Large intestine (tissue), 3 donors: ENCODE measurements around the gene LRP1-AS. TPM values are rescaled to one million over a fixed set of nuclear protein-coding genes. Genes with fewer than 3 reads are reported as not detected.

Experiments used
- DNase-seq, 2 donors: peaks; one replicate each; pipeline versions ENCODE4 v3.0.0 to v3.0.0-alpha.2; 2013
- H3K27ac ChIP-seq: one replicate; pipeline ENCODE4 v1.5.1; 2013; ENCODE audit warnings: low read length
- H3K27me3 ChIP-seq: 2 replicates; pipeline ENCODE4 v1.6.1; 2013; ENCODE audit warnings: low read length; ENCODE audit not compliant: control insufficient read depth, insufficient read depth
- H3K36me3 ChIP-seq: 2 replicates; pipeline ENCODE4 v1.6.1; 2013; ENCODE audit warnings: low read length; ENCODE audit not compliant: control insufficient read depth, insufficient read depth
- H3K4me1 ChIP-seq: one replicate; pipeline ENCODE4 v1.6.1; 2013; ENCODE audit warnings: low read length; ENCODE audit not compliant: control insufficient read depth, insufficient read depth
- H3K4me3 ChIP-seq: one replicate; pipeline ENCODE4 v1.5.1; 2013; ENCODE audit warnings: low read length
- H3K9me3 ChIP-seq: one replicate; pipeline ENCODE4 v1.6.1; 2013; ENCODE audit warnings: mild to moderate bottlenecking, low read depth, low read length, moderate library complexity; ENCODE audit not compliant: control insufficient read depth
- WGBS: methylation state at CpG from one replicate; pipeline ENCODE4 v1.1.5; 2013; ENCODE audit warnings: low lambda C conversion rate; ENCODE audit not compliant: insufficient coverage; 5-methylcytosine and 5-hydroxymethylcytosine counted together
- polyA plus RNA-seq: library from polyadenylated mRNA; unstranded; fragments of 120-200 nt; gene quantifications from one replicate; pipeline ENCODE4 v1.2.1, GENCODE V29; 2013

LRP1-AS gene
- polyA plus RNA-seq, 1 donor, result 1.7 TPM

GRCh38 chr12:57161491-57161890, 14.1 kb upstream of the LRP1-AS start:
- DNase-seq, result no peak
- Histone ChIP-seq H3K4me3 (no peak overlapping the region), H3K36me3 (peaks cover 88% of the 10 kb centered on the region), H3K9me3 (no peaks in the 10 kb centered on the region), H3K27me3 (no peaks in the 10 kb centered on the region), H3K27ac (no peak overlapping the region), H3K4me1 (peaks cover 8% of the 10 kb centered on the region)
- no CpG with 5 or more reads among the region's 7 CpGs for WGBS

GRCh38 chr12:57160741-57161140, 13.3 kb upstream of the LRP1-AS start:
- Histone ChIP-seq H3K4me3 (no peak overlapping the region), H3K36me3 (peaks cover 88% of the 10 kb centered on the region), H3K9me3 (no peaks in the 10 kb centered on the region), H3K27ac (no peak overlapping the region), H3K4me1 (peaks cover 8% of the 10 kb centered on the region), H3K27me3 (no peaks in the 10 kb centered on the region)
- no peak for DNase-seq
- WGBS, result no CpG with 5 or more reads among the region's 14 CpGs

- peaks cover 9% of the 10 kb centered on the region for H3K4me1 ChIP-seq
- no peak for DNase-seq
- no peaks in the 10 kb centered on the region for H3K9me3 ChIP-seq
- peaks cover 89% of the 10 kb centered on the region for H3K36me3 ChIP-seq
- WGBS, result no CpG with 5 or more reads among the region's 4 CpGs
- no peak overlapping the region for H3K27ac ChIP-seq
- H3K27me3 ChIP-seq, result no peaks in the 10 kb centered on the region
- H3K4me3 ChIP-seq, result no peak overlapping the region
These were observed 12.6 kb upstream of the LRP1-AS start for GRCh38 chr12:57160040-57160439.

- WGBS, result no CpG with 5 or more reads among the region's 4 CpGs
- DNase-seq, result no peak
- Histone ChIP-seq H3K4me3 (no peak overlapping the region), H3K27me3 (no peaks in the 10 kb centered on the region), H3K27ac (no peak overlapping the region), H3K4me1 (peaks cover 10% of the 10 kb centered on the region), H3K9me3 (no peaks in the 10 kb centered on the region), H3K36me3 (peaks cover 89% of the 10 kb centered on the region)
These were observed 11.9 kb upstream of the LRP1-AS start for GRCh38 chr12:57159311-57159710.

GRCh38 chr12:57158665-57159064, 11.2 kb upstream of the LRP1-AS start:
- WGBS, result no CpG with 5 or more reads among the region's 4 CpGs
- Histone ChIP-seq H3K4me3 (no peak overlapping the region), H3K9me3 (no peaks in the 10 kb centered on the region), H3K36me3 (peaks cover 91% of the 10 kb centered on the region), H3K27me3 (no peaks in the 10 kb centered on the region), H3K4me1 (peaks cover 10% of the 10 kb centered on the region), H3K27ac (no peak overlapping the region)
- DNase-seq, result no peak

GRCh38 chr12:57158186-57158585, 10.8 kb upstream of the LRP1-AS start:
- no CpG with 5 or more reads among the region's 16 CpGs for WGBS
- Histone ChIP-seq H3K27me3 (no peaks in the 10 kb centered on the region), H3K4me1 (peaks cover 10% of the 10 kb centered on the region), H3K36me3 (peaks cover 96% of the 10 kb centered on the region), H3K4me3 (no peak overlapping the region), H3K9me3 (no peaks in the 10 kb centered on the region), H3K27ac (no peak overlapping the region)
- no peak for DNase-seq

GRCh38 chr12:57157588-57158173, 10.3 kb upstream of the LRP1-AS start:
- Histone ChIP-seq H3K4me3 (no peak overlapping the region), H3K36me3 (peaks cover 97% of the 10 kb centered on the region), H3K27me3 (no peaks in the 10 kb centered on the region), H3K27ac (no peak overlapping the region), H3K9me3 (no peaks in the 10 kb centered on the region), H3K4me1 (peaks cover 10% of the 10 kb centered on the region)
- 100% methylated on average over 2 of the region's 5 CpGs for WGBS
- DNase-seq, result no peak

GRCh38 chr12:57156701-57157403, 9.4 kb upstream of the LRP1-AS start:
- WGBS, result 90% methylated on average over 2 of the region's 16 CpGs

GRCh38 chr12:57154804-57155434, 7.5 kb upstream of the LRP1-AS start:
- Histone ChIP-seq H3K36me3 (peaks cover 91% of the 10 kb centered on the region), H3K9me3 (no peaks in the 10 kb centered on the region), H3K27ac (no peak overlapping the region), H3K27me3 (no peaks in the 10 kb centered on the region), H3K4me1 (peaks cover 22% of the 10 kb centered on the region), H3K4me3 (no peak overlapping the region)
- 0% methylated on average over 1 of the region's 5 CpGs for WGBS
- DNase-seq, result no peak

More at GRCh38 chr12:57156701-57157403, 9.4 kb upstream of the LRP1-AS start:
- Histone ChIP-seq H3K4me3 (no peak overlapping the region), H3K4me1 (peaks cover 10% of the 10 kb centered on the region), H3K27me3 (no peaks in the 10 kb centered on the region), H3K36me3 (peaks cover 97% of the 10 kb centered on the region), H3K9me3 (no peaks in the 10 kb centered on the region), H3K27ac (no peak overlapping the region)
- DNase-seq, result no peak

- Histone ChIP-seq H3K36me3 (peaks cover 88% of the 10 kb centered on the region), H3K4me1 (peaks cover 31% of the 10 kb centered on the region), H3K27ac (no peak overlapping the region), H3K4me3 (no peak overlapping the region), H3K27me3 (no peaks in the 10 kb centered on the region), H3K9me3 (no peaks in the 10 kb centered on the region)
- no peak for DNase-seq
- no CpG with 5 or more reads among the region's 6 CpGs for WGBS
These were observed 6.7 kb upstream of the LRP1-AS start for GRCh38 chr12:57154076-57154475.
